GM12892 (cell line): ENCODE measurements around the gene JPH4.

Experiments used
- DNase-seq: peaks from one replicate; pipeline ENCODE4 v3.0.0; 2011; ENCODE audit not compliant: insufficient read length
- FAIRE-seq: peaks from 2 replicates; lab custom pipeline; 2011; peaks lifted over from hg19 to GRCh38; lab: Jason Lieb, UNC
- POLR2A ChIP-seq: IDR thresholded peaks from 2 replicates; pipeline ENCODE4 v1.6.1; 2011; ENCODE audit warnings: low read depth, low read length, control low read depth
- POLR2AphosphoS5 ChIP-seq: IDR thresholded peaks from 2 replicates; pipeline ENCODE4 v1.6.1; 2011; ENCODE audit warnings: low read depth, low read length, control low read depth
- TAF1 ChIP-seq: IDR thresholded peaks from 2 replicates; pipeline ENCODE4 v1.6.1; 2011; ENCODE audit warnings: low read depth, mild to moderate bottlenecking, control low read depth, low read length, borderline replicate concordance

JPH4 gene

GRCh38 chr14:23570806-23571483 is 7.6 kb downstream of the JPH4 start:
- TF ChIP-seq POLR2A = no peak
- TF ChIP-seq POLR2AphosphoS5 = no peak
- TF ChIP-seq TAF1 = no peak
- no peak for FAIRE-seq
- DNase-seq = no peak

GRCh38 chr14:23569443-23570151 is 9.0 kb downstream of the JPH4 start:
- no peak for FAIRE-seq
- TF ChIP-seq POLR2A (no peak), TAF1 (no peak), POLR2AphosphoS5 (no peak)
- DNase-seq = no peak

GRCh38 chr14:23568600-23569331 is 9.8 kb downstream of the JPH4 start:
- peak; percentile 85 for FAIRE-seq
- DNase-seq = no peak

GRCh38 chr14:23568021-23568599 is 10.5 kb downstream of the JPH4 start:
- DNase-seq (no peak), FAIRE-seq (no peak)
- TF ChIP-seq TAF1 = no peak
- no peak for TF ChIP-seq POLR2A
- no peak for TF ChIP-seq POLR2AphosphoS5

More at GRCh38 chr14:23568600-23569331, 9.8 kb downstream of the JPH4 start:
- TF ChIP-seq POLR2A (no peak), TAF1 (no peak), POLR2AphosphoS5 (no peak)

- peak; percentile 92 for DNase-seq
- FAIRE-seq = peak; percentile 92
- TF ChIP-seq POLR2AphosphoS5 (peak; percentile 93), POLR2A (peak; percentile 87), TAF1 (peak; percentile 48; the same call in 1 of the 2 replicates)
Observed at GRCh38 chr14:23567186-23568020, 11.2 kb downstream of the JPH4 start, which contains the start of gene AP1G2. AP1G2 (minus strand) TSS chr14:23567791; CDS start chr14:23567314, 477 bp downstream.

GRCh38 chr14:23566778-23567185 is 11.8 kb downstream of the JPH4 start:
- DNase-seq (no peak), FAIRE-seq (no peak)
- TF ChIP-seq POLR2A = no peak
- no peak for TF ChIP-seq POLR2AphosphoS5
- no peak for TF ChIP-seq TAF1

GRCh38 chr14:23566112-23566777 is 12.3 kb downstream of the JPH4 start:
- TF ChIP-seq TAF1 (no peak), POLR2AphosphoS5 (no peak), POLR2A (no peak)
- DNase-seq (no peak), FAIRE-seq (no peak)

GRCh38 chr14:23565626-23566025 is 13.0 kb downstream of the JPH4 start:
- FAIRE-seq = no peak
- 0 out of 2 replicates have a peak, but pooled peaks have one; percentile 6 for TF ChIP-seq TAF1
- TF ChIP-seq POLR2A = 0 out of 2 replicates have a peak, but pooled peaks have one; percentile 10
- TF ChIP-seq POLR2AphosphoS5 = no peak

GRCh38 chr14:23564876-23565275 is 13.7 kb downstream of the JPH4 start:
- DNase-seq = no peak
- FAIRE-seq = no peak
- TF ChIP-seq POLR2AphosphoS5 (no peak), TAF1 (no peak), POLR2A (no peak)

More at GRCh38 chr14:23565626-23566025, 13.0 kb downstream of the JPH4 start:
- DNase-seq = no peak

GRCh38 chr14:23564181-23564812 is 14.3 kb downstream of the JPH4 start:
- no peak for FAIRE-seq
- DNase-seq = no peak
- TF ChIP-seq POLR2AphosphoS5 = no peak
- TF ChIP-seq TAF1 = no peak
- TF ChIP-seq POLR2A = no peak
